Fibroblast of mammary gland (primary cell): ENCODE data around the gene HADHA.

ENCODE experiments used
- DNase-seq: peaks from one replicate; pipeline ENCODE4 v3.0.0-alpha.2; 2010; ENCODE audit warnings: low read depth
- H3K4me3 ChIP-seq: 2 replicates; pipeline ENCODE4 v1.5.1; 2011; ENCODE audit warnings: low read depth, mild to moderate bottlenecking, low read length, moderate library complexity; ENCODE audit not compliant: control insufficient read depth
- TF ChIP-seq, protein P1 (sequence below): conservative IDR thresholded peaks from 2 replicates; pipeline ENCODE4 v1.5.1; 2011; ENCODE audit warnings: low read depth, low read length, inconsistent platforms; ENCODE audit not compliant: control insufficient read depth, insufficient read depth

Gene HADHA

DNA sequence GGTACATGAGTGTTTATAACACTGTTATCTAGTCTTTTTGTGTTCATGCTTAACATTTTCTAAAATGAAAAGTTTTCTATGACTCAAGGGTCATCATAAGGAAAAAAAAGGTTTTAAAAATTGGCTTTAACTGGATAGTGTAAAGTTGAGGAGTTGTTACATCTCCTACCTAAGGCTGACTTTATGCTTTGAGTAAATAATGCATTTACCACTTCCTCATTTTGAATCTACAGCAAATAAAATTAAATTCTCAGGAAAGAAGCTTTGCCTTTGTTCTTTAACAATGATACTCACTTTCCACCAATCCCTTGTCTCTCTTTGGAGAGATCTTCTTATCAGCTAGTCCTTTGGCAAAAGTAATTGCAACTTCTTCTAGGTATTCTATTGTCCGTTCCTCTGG, 29.7 kb downstream of the HADHA start:
- DNase-seq, result no peak
- H3K4me3 ChIP-seq, result no peak overlapping the region
- TF ChIP-seq, protein P1, sequence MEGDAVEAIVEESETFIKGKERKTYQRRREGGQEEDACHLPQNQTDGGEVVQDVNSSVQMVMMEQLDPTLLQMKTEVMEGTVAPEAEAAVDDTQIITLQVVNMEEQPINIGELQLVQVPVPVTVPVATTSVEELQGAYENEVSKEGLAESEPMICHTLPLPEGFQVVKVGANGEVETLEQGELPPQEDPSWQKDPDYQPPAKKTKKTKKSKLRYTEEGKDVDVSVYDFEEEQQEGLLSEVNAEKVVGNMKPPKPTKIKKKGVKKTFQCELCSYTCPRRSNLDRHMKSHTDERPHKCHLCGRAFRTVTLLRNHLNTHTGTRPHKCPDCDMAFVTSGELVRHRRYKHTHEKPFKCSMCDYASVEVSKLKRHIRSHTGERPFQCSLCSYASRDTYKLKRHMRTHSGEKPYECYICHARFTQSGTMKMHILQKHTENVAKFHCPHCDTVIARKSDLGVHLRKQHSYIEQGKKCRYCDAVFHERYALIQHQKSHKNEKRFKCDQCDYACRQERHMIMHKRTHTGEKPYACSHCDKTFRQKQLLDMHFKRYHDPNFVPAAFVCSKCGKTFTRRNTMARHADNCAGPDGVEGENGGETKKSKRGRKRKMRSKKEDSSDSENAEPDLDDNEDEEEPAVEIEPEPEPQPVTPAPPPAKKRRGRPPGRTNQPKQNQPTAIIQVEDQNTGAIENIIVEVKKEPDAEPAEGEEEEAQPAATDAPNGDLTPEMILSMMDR, result no peak

DNA sequence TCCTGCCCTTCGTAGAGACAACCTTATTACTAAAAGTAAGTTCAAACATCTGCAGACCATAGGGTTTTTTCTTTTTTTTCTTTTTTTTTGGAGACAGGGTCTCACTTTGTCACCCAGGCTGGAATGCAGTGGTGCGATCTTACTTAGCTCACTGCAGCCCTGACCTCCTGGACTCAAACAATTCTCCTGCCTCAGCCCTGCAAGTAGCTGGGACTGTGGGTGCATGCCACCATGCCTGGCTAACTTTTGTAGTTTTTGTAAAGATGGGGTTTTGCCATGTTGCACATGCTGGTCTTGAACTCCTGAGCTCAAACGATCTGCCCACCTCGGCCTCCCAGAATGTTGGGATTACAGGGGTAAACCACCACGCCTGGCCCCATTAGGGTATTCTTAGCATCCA, 32.4 kb downstream of the HADHA start:
- no peak overlapping the region for H3K4me3 ChIP-seq
- no peak for DNase-seq
- TF ChIP-seq, protein P1, result no peak

DNA sequence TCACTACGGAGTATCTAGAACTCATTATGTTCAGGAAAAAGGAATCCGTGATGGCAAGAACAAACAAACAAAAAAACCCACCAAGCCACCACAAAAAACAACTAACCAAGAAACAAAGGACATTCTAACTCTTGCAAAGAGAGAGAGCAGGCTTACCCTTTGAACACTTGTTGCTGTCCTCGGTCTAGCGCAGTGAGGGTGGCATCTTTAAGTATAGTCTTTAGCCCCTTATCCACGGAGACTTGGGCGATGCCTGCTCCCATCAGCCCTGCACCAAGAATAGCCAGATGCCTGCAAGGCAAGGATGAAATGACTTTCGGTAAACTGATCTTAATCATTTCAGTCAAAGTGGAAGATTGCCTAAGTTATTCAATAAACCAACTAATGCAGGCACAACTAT, 40.5 kb downstream of the HADHA start:
- DNase-seq, result no peak
- TF ChIP-seq, protein P1, result no peak
- no peak overlapping the region for H3K4me3 ChIP-seq

DNA sequence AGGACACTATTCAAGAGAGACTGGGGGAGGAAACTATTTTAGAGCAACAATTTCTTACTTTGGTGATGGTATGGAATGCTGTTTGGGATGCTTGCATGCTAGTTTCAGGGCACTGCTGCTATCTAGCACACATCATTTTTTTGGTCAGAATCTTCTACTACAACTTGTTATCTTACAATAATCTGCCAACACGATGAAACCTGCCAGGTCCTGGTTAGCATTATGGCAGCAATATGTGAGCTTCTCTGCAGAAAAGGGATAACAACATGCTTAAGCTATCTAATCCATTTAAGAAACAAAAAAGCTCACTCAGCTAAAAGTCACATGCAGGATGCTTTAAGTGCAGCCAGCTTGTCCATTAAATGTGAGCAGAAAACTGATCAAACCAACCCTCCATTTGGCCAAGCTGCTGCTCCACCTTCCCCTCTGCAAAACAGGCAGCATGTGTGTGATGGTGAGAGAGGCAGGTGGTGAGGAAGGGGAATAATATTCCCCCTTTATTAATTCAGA, 41.4 kb downstream of the HADHA start:
- H3K4me3 ChIP-seq, result no peak overlapping the region
- DNase-seq, result no peak
- TF ChIP-seq, protein P1, result no peak

DNA sequence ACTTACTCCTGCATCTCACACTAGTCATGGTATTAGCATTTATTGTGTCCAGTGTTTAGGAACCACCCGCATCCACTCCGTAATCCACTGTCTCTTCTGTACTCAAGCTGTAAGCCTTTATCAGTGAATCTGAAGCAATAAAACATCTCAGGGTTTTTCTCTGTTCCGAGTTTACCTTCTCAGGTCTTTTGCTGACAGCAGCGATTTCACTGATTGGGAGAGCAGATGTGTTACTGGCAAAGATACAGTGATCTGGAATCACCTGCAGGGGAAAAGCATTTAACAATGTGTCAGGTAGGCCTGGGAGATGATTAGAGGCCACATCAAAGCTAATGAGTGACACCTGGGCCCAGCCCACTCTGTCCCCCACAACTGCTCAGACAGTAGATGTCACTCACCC, 46.9 kb downstream of the HADHA start:
- TF ChIP-seq, protein P1, result no peak
- no peak for DNase-seq
- H3K4me3 ChIP-seq, result no peak overlapping the region

DNA sequence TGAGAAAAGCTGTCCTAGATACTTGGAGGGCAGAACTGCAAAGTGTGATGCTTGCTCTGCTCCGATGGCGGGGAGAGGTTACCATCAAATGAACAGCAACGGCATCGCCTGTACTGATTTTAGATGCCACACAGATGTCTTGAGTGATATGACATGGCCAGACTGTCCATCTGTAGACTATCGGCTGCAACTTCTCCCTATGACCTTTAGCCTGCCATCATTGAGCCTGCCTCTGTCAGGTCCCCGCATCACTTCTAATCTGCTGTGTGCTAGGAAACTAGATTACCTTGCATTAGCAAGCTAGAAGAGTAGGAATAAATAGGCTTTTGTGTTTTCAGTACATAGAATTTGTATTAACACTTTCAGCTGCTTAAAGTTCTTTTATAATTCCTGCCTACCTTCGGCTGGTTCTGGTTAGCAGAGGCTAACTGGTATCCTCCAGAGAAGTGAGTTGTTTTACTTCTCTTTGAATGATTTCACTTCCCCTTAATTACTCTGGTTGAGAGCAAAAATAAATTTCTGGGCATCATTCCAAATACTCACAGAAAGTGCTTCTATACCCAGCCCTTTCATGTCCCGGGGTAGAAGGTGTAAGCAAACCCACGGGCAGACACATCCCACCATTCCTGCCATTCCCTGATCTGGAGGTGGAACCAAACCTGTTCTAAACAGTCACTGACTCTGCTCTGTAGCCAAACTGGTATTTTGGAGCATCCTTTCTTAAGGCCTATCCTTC, 47.6 kb downstream of the HADHA start:
- DNase-seq, result no peak
- TF ChIP-seq, protein P1, result no peak
- H3K4me3 ChIP-seq, result no peak overlapping the region
